ENCODE results near the gene RFX2.

RFX2 gene

DNA sequence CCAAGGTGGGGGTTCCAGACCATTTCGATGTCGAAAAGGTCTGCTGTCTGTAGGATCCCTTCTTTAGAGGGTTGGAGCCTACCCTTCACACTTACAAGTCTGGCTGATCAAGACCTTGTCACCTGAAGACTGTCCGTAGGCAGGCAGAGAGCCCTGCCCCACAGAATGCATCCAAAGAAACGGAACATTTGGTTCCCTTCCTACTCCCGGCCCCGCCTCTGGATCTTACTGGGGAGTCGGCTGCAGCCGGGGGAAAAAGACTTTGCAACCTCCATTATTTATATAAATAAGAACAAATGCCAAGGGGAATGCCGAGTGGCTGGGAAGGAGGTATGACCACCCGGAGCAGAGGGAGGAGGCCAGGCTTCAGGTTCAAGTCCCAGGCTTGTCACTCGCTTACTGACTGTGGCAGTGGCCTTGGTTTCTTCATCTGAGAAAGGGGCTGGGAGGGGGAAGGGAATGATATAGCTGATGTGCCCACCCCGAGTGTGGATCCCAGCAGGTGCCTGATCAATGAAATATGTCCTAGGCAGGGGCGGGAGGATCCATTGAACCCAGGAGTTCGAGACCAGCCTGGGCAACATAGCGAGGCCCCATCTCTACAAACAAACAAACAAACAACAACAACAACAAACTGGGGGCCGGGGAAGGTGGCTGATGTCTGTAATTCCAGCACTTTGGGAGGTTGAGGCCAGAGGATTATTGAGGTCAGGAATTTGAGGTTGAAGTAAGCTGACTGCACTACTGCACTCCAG is 48.7 kb downstream of the RFX2 start:
- DNase-seq, result no peak

DNA sequence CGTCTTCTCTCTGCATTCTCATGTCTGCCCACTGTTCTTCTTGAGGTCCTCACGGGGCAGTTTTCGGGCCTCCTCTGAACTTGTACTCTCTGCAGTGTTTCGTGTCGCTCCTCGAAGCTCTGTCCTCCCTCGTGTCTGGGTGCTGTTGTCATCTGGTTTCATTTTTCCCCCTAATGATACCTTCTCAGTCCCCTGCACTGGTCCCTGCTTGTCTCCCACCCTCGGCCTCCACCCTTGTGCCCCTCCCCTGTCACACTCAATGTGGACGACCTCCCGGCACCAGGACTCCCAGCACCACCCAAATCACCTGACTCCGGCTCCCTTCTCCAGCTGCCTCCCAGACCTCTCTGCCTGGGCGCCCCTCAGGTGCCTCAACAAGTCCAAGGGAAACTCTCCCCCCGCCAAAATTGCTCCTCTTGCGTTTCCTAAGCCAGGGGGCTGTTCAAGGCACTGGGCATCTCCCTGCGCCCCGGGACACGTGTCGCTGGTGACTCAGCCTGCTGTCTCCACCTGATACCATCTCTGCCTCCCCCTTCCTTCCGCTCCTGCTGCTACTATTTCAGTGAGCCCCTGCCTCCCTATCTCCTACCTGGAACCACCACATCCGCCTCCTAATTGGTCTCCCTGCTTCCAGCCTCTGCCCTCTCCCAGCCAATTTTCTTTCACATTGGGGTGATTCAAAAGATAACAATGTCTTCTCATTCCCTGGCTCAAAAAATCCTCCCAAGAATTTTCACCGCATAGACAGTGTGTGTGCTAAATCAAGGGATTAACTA is 49.5 kb downstream of the RFX2 start:
- peak in 2 of 56 donors; percentile 23 to 28 for DNase-seq

DNA sequence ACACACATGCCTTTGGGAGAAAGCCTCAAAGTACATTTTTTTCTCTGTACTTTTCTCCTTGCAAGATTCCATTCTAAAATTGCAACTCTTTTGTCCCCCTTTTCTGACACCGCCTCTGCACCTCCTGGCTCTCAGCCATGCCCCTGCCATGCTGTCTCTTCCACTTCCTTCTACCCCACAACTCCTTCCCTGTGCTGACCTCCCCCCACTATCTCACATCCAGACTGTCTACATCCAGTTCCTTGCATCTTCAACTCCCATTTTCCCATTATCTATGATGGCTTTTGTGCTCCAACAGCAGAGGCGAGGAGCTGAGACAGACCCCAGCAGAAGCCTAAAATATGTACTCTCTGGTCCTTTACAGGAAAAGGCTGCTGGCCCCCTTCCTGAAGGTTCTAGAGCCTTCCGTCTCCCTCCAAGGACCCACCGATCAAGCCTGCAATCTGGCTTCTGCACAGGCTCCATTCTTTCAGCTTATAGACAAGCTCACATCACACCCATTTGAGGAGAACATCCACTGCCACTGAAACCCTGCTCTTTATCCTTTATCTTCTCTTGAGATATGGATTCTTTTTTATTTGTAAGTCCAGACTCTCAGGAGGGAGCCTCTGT is 50.2 kb downstream of the RFX2 start:
- DNase-seq, result no peak

DNA sequence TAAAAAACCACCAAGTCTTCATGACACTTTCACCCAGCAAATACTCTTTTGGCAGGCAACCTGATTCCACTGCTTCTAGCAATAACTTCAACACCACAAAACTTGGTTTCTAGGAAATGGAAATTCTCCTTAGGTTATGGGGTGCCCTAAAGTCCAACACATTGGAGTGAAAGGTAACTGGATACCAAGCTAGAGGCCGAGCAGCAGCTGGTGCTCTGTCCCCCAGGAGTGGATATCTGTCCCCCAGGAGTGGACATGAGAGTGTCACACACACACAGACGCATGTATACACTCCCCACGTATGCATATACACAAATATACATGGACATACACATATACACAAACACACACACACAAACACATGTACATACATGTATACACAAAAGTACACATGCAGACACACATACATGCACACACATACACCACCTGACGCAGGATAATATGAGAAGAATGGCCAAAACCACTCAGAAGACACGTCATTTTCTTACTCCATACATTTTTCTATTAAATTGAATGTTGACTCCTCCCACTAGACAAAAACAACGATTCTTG is 50.8 kb downstream of the RFX2 start:
- no peak for DNase-seq

DNA sequence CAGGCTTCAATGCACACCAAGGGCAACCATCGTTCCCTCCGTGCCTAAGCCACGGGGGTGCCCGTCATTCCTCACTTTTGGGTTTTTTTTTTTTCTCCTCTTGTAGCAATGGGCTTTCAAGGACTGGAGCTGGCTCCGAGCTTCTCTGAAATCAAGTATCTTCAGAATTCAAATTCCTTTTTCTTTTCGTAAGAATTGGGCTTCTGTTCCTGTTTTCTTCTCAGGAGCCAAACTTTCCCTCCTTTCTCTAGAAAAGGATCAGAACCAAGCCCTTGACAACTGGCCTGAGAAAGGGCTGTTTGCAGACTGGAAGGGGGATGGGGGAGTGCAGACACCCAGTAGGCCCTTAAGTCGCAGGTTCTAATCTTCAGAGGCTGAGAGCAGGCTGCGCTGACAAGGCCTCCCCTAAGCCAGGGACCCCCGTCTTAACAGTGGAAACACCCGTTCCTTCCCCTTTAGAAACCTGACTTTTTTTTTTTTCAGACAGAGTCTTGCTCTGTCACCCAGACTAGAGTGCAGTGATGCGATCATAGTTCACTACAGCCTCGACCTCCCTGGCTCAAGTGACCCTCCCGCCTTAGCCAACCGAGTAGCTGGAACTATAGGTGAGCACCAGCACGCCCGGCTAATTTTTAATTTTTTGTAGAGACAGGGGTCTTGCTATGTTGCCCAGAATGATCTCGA is 51.6 kb downstream of the RFX2 start:
- DNase-seq, result no peak

DNA sequence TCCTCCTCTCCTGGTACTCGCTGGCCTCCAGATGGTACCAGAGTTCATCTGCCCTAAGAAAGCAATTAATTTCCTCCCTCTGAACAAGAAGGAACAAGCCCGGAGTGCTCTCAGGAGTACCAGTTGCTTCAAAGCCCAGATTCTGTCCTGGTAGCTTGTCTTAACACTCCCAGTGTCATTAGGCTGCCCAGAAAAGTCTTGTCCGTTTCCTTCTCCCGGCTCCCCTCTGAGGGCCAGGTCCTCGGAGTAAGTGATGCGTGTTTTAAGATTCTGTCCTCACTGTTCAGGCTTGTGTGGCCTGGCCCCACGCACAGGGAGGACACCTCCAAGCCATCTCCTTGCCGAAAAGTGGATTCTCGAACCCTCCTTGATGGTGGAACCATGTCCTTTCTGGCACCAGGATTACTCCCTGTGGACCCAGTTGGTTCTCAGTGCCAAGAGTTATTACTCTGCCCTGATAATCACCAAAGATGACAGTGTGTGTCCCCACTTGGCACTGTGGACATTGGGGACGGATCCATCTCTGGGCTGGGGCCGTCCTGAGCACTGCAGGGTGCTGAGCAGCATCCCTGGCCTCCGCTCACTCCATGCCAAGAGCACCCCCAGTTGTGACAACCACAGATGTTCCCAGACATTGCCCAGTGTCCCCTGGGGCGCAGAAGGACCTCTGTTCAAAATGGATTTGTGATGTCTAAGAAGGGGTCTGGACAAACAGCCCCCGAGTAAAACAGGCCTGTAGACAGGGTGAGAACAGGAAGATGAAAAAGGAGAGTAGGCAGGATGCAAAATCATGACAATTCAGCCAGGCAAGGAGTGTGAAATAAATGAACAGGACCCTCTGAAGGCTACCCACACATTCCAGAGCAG is 52.4 kb downstream of the RFX2 start:
- no peak for DNase-seq

DNA sequence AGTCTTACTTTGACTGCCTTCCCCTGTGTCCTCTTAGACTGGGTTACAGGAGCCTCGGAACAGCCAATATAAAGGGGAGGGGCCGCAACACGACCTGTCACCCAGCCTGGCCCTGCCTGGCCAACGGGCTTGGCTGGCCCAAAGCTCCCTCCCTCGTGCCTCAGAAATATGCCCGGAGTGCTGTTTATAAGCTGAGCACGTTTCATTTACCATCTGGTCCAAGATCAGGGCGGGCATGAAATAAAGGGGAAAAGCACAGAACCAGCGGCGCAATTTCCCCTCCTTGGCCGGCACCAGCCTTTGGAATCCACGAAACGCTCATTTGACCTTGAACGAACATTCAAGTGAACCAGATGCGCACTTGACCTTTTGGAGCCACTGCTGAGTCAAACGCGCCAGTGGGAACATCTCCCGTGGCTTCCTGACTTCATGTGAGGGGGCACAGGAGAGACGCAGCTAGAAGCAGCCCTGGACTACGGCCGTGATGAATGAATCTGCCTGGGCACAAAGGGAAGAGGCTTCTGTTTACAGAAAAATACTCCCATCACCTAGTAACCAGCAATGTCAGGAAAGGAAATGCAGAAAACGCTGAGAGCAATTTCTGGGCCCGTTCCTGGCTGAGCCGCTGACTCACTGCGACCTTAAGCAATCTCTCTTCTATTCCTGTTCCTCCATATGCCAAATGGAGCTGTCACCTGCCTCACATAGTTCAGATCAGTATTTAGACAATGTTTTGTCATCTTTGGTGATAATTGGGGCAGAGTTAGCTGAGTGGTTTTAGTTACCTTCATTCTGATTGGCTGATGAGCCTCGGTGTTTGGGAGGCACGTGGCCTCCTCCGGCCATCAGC is 53.3 kb downstream of the RFX2 start:
- DNase-seq, result peak in 40 of 56 donors; percentile 20 to 81 (median 55)

DNA sequence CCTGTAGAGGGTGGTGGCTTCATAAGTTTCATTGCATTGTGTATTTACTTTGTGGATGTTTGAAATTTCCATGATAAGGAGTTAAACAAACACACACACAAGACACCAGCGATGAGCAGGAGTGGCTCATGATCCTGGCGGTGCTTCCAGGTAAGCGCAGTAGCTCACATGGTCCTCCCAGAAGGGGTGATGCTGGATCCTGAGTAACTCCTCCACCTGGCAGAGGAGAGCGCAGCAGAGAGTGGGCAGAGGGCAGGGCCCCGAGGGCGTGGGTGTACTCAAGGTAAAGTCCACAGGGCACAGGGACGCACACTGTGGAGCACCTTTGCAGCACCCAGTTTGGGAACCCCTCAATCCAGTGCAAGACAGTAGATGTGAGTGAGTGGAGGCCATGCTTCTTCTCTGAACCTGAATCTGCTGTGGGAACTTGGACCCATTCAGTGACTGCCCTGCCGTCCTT is 54.0 kb downstream of the RFX2 start:
- DNase-seq, result no peak

DNA sequence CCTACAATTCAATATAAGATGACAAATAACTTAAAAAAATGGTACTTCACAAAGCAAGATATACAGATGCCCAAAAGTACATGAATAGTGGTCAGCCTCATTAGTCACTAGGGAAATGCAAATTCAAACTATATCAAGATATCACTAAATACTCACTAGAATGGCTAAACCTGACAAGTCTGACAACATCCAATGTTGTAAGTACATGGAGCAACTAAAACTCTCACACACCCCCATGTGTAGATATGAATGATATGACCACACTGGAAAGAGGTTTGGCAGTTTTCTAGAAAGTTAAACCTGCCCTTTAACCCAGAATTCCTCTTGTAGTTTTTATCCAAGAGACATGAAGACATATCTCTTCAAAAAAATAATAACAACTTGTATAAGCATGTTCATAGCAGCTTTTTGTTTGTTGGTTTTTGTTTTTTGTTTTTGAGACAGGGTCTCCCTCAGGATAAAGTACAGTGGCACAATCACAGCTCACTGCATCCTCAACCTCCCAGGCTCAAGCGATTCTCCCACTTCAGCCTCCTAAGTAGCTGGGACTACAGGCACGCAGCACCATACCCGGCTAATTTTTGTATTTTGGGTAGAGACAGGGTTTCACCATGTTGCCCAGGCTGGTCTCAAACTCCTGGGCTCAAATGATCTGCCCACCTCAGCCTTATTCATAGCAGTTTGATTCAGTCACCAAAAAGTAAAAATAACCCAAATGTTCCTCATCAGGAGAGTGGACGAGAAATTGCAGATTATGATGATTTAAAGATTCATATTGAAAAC is 55.1 kb downstream of the RFX2 start:
- DNase-seq, result no peak

DNA sequence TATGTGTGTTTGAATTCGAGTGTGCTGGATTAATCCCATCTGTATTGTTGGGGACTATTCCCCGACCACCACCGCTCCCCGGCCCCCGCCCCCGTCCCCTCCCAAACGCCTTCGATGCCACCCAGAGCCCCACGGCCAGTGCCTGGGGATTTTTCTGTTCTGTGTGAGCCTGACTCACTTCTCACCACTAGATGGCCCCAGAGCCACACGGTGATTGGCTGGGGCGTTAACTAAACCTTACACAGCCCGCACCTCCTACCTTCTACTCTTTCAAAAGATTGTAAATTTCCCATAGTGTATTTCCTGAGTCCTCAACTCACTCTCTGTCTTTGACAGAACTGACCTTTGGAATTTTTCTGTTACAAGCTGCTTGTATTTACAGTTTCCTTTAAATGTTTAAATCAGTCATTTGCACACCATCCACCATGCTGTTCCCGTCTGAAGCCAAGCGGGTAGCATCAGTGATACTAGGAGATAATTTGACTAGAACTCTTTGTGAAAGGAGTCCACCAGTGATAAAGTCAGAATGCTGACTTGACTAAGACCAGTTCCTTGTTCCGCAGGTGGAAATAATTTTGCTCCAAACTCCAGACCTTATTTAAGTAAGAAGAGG is 61.4 kb downstream of the RFX2 start:
- peak in 42 of 56 donors; percentile 10 to 86 (median 42) for DNase-seq

DNA sequence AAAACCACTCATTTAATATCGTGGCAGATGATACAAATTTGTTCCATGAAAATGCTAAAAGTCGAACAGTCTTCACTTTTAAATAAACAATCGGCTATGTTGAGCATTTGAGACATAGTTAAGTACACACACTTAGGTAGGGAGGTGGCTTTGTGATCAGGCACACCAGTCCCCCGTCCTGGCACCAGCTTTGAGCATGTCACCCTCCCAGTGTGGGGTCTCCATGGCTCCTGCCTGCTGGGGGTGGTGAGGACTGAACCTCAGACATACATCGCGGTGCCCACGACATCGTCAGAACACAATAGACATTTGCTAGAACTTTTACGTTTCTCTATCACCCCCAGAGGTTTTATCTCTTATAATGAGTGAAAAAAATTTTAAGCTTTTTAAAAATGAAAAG is 62.0 kb downstream of the RFX2 start:
- DNase-seq, result no peak

DNA sequence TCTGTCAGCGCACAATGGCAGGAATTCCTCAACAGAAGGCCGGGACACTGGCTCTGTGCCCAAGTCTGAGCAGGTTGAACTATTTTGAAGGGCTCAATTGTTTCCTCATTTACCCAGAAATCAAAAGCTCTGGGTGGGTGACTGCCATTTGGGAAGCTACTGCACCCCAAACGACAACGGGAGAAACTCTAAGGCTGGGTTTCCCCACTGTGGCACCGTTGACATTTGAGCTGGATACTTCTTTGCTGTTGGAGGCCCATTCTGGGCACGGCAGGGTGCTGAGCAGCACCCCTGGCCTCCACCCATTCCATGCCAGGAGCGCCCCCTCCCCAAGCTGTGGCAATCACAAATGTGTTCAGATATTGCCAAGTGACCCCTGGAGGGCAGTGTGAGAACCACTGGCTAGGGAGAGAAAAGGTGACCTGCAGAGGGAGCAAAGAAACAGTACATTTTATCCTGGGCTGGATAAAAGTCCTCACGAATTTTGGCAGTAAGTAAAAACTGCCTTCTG is 62.5 kb downstream of the RFX2 start:
- no peak for DNase-seq

DNA sequence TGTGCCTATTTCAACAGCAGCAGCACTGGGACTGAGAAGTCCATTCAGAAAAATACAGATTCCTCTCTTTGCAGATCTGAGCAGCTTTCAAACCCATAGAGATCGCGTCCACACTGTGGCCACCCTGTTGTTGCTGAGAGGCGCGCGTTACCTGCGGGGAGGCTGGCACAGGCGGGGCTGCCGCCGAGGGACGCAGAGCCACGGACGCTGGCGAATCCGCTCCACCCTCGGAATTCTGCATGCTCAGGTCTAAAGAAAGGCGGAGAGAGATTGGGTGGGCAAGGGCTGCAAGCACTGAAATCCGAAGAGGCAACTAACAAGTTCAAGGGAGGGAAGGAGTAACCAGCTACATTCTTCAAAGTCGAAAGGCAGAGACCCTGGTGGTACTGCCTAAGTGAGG is 63.0 kb downstream of the RFX2 start:
- DNase-seq, result no peak

DNA sequence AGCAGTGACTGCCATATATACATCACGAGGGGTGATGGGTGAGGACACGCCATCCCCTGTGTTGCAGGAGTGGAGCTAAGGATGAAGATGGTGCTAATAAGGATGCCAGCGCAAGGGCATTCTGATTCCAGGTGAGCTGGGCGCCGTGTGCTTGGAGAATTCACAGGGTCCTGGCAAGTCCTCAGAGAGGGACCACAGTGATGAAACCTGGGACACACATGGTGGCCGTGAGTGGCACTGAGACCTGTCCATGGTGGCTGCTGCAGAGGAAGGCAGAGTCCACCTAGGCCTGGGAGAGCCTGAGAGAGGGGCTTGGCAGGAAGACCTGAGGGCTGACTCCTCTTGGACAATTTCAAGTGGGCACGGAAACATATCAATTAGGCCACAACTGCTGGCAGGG is 65.2 kb downstream of the RFX2 start:
- no peak for DNase-seq

DNA sequence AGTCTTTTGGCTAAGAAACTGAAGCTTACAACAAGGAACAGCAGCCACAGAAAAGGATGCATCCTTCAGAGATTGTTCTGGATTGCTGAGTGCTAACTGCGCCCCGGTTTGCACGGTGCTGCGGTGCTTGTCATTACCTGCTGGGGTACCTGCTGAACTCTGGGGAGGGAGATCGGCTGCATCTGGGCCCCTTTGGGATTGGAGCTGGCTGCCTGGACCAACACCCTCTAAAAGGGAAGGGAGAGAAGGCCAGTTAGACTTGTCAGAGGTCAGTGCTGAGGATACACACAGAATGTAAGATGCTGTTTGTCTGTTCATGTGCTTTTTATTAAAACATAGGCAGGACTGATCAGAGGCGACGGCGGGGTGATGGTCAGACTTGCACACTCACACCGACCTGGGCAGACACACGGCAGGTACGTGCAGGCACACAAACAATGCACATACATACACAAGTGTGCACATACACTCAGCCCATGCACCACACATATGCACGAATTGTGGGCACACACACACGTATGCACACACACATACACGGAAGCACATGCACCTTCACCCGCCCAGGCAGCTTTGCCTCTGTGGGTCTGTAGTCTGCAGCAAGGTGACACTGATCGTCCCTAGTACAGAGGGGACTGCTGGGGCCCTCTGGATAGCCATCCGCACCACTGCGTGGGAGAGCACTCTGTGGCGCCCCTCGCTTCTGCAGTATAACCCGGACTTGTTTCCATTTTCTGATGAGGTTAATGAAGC is 66.1 kb downstream of the RFX2 start:
- DNase-seq, result no peak

DNA sequence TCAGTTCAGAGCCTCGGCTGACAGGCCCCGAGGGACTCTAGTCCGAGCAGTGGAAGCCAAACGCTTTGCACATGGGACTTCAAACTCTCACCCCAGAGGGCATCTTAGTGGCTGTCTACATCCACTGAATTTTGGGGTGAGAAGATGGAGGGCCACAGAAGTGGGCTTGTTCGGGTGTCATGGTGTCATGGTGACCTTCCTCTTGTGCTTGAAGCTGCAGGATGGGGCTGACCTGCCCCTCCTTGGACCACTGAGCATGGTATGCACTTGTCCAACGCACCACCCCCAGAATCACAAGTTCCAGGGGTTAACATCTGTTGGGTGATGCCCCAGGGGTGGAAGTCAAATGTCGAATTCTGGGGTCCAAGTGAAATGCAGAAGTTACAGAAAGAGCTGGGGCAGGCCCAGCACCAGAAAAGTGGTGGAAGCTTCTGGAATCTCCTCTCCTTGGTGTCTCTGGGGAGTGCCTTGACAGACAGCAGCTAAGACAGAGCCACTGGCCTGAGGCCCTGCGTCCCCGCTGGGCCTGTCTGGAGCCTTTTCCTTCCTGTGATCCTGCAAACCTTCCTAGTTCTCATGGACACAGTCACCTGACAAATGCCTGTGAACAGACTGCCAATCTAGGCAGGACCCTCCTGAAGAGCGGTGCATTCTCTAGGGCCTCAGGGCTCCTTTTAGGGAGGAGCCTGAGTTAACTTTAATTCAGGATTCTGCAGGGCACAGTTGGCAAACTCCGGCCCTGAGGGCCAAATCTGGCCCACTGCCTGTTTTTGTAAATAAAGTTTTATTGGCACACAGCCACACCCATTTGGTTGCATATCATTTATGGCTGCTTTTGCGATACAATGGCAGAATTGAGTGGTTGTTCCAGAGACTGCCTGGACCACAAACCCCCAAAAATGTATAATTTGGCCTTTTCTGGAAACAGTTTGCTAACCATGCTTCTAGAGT is 67.2 kb downstream of the RFX2 start:
- no peak for DNase-seq
